ENCODE results near the gene PLXNA4. TPM values are rescaled to one million over a fixed set of nuclear protein-coding genes. Genes with fewer than 3 reads are reported as not detected.
A peak's percentile ranks its signal among the peaks of the same experiment; 100 is the strongest.

Gene PLXNA4
- total RNA-seq, 1 donor from 2014 or later = 5.2 TPM

- no peaks in the 10 kb centered on the region for H3K27me3 Mint-ChIP-seq (ENCODE audit: low read depth)
- no peak for TF ChIP-seq CTCF (IDR thresholded peaks at IDR 0.05; ENCODE audit: unreplicated experiment)
- H3K9me3 Mint-ChIP-seq = no peaks in the 10 kb centered on the region
- no peaks in the 10 kb centered on the region for H3K36me3 Mint-ChIP-seq
- no peak overlapping the region for H3K27ac Mint-ChIP-seq
- H3K4me1 Mint-ChIP-seq = peaks cover 58% of the 10 kb centered on the region
- DNase-seq (ENCODE audit: low spot score in 2 of 2, unreplicated experiment in 2 of 2) = no peak
- no peak overlapping the region for H3K4me3 Mint-ChIP-seq
Measured at GRCh38 chr7:132115758-132116157, 460.5 kb downstream of the PLXNA4 start.

GRCh38 chr7:132115028-132115427 lies 461.2 kb downstream of the PLXNA4 start:
- DNase-seq (ENCODE audit: low spot score in 2 of 2, unreplicated experiment in 2 of 2) = no peak
- Mint-ChIP-seq H3K4me1 (peaks cover 58% of the 10 kb centered on the region), H3K9me3 (no peaks in the 10 kb centered on the region), H3K27me3 (ENCODE audit: low read depth) (no peaks in the 10 kb centered on the region), H3K4me3 (no peak overlapping the region), H3K27ac (no peak overlapping the region), H3K36me3 (no peaks in the 10 kb centered on the region)
- TF ChIP-seq CTCF (IDR thresholded peaks at IDR 0.05; ENCODE audit: unreplicated experiment) = no peak

- peaks cover 3% of the 10 kb centered on the region for H3K27me3 Mint-ChIP-seq (ENCODE audit: low read depth)
- DNase-seq (ENCODE audit: low spot score in 2 of 2, unreplicated experiment in 2 of 2) = no peak
- TF ChIP-seq CTCF (IDR thresholded peaks at IDR 0.05; ENCODE audit: unreplicated experiment) = no peak
- peaks cover 58% of the 10 kb centered on the region for H3K4me1 Mint-ChIP-seq
- no peaks in the 10 kb centered on the region for H3K9me3 Mint-ChIP-seq
- H3K4me3 Mint-ChIP-seq = no peak overlapping the region
- no peaks in the 10 kb centered on the region for H3K36me3 Mint-ChIP-seq
- peak overlapping the region; percentile 76 for H3K27ac Mint-ChIP-seq
Measured at GRCh38 chr7:132114411-132114810, 461.9 kb downstream of the PLXNA4 start.

- Mint-ChIP-seq H3K36me3 (no peaks in the 10 kb centered on the region), H3K4me1 (peaks cover 58% of the 10 kb centered on the region), H3K27me3 (ENCODE audit: low read depth) (peaks cover 5% of the 10 kb centered on the region), H3K9me3 (no peaks in the 10 kb centered on the region), H3K4me3 (no peak overlapping the region), H3K27ac (peak overlapping the region; percentile 76)
- TF ChIP-seq CTCF (IDR thresholded peaks at IDR 0.05; ENCODE audit: unreplicated experiment) = no peak
- peak in 1 of 2 experiments; percentile 45 for DNase-seq (ENCODE audit: low spot score in 2 of 2, unreplicated experiment in 2 of 2)
Measured at GRCh38 chr7:132113536-132114371, 462.5 kb downstream of the PLXNA4 start.

- no peaks in the 10 kb centered on the region for H3K9me3 Mint-ChIP-seq
- H3K27ac Mint-ChIP-seq = no peak overlapping the region
- H3K4me3 Mint-ChIP-seq = no peak overlapping the region
- no peaks in the 10 kb centered on the region for H3K36me3 Mint-ChIP-seq
- H3K27me3 Mint-ChIP-seq (ENCODE audit: low read depth) = peaks cover 10% of the 10 kb centered on the region
- no peak for TF ChIP-seq CTCF (IDR thresholded peaks at IDR 0.05; ENCODE audit: unreplicated experiment)
- DNase-seq (ENCODE audit: low spot score in 2 of 2, unreplicated experiment in 2 of 2) = no peak
- peaks cover 51% of the 10 kb centered on the region for H3K4me1 Mint-ChIP-seq
Measured at GRCh38 chr7:132112657-132113056, 463.6 kb downstream of the PLXNA4 start.
